ENCODE data around the gene ZFR2.
"Not testable (repeated sequence)": the region's sequence is repeated elsewhere in the genome, so short reads cannot be mapped to it uniquely, and the experiment has no call there.

Gene ZFR2

DNA sequence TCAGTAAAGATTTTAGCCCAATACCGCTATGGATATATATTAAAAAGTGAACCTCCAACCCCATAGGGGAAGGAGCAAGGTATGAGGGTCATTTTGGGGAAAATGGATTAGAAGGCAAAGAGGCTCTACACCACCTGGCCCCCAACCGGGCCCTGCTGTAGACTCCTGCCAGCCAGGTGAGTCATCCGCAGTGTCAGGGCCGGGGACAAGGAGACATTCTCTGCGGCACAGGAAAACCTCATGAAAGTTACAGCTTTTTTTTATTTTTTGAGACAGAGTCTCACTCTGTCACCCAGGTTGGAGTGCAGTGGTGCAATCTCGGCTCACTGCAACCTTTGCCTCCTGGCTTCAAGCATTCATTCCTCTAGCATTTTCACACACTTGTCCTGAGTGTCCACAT, 32.0 kb downstream of the ZFR2 start:
- DNase-seq, result no peak

DNA sequence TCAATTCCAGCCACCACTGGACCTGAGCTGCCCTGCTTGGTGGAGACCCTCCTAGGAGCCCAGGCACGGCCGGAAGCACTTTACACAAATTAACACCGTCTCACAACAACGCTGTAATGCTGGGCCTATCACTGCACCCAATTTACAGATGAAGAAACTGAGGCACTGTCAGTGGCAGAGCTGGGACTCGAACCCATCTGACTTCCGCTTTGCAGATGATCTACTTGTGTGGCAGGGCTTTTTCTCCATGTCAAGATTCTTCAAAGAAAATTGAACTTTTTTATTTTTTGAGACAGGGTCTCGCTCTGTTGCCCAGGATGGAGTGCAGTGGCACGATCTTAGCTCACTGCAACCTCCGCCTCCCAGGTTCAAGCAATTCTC, 33.8 kb downstream of the ZFR2 start:
- DNase-seq, result no peak

DNA sequence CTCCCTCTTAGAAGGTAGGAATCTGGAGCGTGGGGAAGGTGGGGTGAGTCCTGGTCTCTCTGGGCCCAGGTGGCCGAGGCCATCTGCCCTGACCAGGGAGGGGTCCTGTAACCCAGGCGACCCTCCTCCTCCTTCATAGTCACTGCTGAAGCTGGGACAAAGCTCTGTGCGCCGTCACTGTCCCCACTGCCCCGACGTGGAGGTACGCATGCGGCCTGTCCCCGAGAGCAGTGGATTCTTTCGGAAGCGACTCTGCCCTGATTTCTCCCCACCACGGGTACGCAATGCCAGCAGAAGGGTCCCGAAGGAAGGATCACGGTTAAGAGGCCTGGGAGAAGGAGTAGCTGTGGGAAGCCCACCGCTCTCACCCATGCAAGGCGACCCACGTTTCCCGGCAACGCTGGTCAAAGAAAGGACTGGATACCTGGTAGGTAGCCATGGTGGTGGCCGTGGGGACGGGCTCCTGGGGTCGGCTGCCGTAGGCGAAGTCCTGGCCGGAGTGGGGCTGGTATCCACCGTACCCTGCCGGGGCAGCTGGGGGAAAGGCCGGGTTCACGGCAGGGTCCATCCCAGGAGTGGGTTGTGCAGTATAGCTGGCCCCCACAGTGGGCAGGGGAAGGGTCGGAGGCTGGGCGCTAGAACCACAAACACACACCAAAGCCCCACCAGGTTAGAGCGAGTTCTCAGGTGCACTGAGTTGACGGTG, 34.3 kb downstream of the ZFR2 start:
- no peak for DNase-seq

DNA sequence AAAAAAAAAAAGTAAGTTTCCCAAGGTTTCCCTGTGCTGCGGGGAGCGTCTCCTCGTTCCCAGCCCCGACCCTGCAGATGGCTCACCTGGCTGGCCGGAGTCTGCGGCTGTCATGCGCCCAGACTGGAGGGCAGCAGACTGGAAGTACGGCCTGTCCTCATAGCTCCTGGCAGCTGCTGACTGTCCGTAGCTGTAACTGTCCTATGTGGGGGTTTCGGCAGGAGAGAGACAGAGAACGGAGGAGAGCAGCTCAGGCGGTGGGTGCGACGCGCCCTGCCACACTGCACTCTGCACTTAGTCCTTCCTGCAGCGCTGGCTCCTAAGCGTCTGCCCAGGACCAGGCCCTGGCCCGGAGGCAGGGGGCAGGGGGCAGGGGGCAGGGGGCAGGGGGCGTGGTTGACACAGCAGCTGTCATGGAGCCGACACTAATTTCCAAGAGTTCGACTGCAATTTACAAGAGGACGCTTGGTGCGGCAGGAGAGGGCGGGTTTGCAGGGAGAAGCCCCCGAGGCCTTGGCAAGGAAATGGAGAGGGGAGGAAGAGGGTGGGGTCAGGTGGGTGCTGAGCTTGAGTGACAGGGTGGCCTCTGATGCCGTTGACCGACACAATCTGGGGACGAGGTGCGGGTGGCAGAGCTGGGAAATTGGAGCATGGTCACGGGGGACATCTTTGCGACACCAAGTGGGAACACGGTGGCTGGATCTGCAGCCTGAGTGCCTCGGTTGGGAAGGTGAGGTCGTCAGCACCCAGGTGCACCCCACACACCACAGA, 35.1 kb downstream of the ZFR2 start:
- DNase-seq, result no peak

DNA sequence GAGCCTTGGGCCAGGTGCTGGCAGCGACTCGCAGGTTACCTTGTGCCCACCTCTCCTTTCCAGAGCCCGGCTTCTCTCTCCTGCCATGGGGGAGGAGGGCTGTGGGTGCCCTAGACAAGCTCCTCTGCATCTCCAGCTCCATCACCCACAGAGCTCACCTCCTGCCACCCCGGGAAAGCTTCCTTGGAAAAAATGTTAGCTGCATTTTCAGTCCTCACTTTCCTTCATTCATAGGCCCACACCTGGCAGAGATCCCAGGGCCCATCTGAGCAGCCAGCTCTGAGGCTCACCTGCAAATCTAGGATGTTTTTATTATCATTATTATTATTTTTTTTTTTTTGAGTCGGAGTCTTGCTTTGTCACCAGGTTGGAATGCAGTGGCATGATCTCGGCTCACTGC, 36.8 kb downstream of the ZFR2 start:
- DNase-seq, result no peak

DNA sequence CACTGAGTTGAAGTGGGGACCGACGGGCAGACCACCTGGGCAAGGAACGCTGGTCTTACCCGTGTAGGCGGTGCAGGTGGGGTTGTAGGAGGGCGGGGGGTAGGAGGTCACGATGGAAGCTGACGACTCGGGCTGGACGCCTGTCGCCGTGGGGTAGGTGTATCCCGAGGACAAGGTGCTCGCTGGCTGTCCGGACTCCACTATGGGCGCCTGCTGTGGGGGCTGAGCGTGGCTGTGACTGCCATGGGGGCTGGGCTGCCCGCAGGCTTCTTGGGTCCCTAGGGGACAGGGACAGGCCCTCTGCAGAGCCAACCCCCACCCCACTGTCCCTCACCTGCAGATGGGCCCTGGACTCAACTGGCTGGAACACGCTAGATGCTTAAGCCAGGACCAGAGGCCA, 37.2 kb downstream of the ZFR2 start:
- no peak for DNase-seq

DNA sequence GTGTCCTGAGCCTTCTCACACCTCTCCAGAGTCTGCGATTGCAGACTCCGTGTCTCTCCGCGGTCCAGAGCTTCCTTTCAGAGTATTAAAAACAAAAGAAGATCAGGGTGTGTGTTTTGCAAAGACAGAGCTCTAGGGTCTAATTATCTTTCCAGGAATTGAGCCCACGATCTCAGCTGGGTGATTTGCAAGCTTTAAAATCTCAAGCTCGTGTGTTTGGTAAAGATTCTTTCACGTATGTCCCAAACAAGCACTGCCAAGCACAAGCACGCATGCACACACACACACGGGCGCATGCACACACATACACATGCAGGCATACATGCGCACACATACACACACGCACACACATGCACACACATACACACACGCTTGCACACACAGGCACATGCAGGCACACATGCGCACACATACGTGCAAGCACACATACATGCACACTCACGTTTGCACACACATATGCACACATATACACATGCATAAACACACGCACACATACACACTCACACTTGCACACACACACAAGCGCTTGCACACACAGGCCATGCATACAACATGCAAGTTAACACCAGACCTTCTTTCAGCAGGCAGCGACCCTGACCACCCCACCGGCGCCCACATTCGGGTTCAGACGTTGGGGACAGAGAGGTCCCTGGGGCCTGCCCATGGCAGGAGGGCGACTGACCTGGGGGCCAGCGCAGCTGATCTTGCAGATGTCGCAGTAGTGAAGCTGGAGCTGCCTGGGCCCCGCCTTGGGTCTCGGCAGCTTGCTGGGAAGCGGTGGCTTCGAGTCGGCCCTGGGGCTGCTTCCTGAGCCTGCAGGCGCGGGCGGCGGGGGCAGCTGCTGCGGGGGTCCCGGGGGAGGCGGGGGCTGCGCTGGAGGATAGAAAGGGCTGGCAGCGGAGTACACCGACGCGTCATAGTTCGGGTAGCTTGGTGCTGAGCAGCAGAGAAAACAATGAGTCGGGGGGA, 37.9 kb downstream of the ZFR2 start:
- no peak for DNase-seq

DNA sequence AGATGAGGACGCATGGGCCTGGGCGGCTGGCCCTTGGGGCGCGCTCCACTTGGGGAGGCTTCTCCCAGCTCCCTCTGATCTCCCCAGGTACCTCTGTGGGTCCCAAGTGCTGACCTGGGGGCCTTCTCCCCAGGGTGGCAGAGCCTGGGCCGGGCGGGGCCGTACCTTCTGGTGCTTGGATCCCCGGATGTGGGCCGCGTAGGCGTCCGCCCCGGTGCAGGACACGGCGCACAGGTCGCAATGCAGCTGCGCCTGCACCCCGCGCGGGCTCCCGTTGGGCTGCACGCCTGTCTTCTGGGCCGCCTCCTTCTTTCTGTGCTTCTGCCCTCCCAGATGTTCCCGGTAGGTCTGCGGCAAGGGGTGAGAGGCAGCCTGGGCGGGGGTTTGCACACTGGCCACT, 41.5 kb downstream of the ZFR2 start:
- no peak for DNase-seq

DNA sequence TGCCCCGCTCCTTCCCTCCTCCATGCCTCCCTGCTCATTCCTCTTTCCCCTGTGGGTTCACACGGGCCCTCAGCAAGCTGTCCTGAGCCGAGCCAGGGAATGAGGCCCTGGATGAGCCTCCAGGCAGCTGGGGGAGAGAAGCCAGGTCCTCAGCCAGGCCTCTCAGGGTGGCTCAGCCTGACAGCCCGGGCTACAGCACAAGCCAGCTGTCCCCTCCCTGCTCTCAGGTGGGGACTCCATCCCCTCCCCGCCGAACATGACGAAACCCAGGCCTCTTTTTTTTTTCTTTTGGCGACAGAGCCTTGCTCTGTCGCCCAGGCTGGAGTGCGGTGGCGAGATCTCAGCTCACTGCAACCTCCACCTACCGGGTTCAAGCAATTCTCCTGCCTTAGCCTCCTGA, 42.7 kb downstream of the ZFR2 start:
- no peak for DNase-seq

DNA sequence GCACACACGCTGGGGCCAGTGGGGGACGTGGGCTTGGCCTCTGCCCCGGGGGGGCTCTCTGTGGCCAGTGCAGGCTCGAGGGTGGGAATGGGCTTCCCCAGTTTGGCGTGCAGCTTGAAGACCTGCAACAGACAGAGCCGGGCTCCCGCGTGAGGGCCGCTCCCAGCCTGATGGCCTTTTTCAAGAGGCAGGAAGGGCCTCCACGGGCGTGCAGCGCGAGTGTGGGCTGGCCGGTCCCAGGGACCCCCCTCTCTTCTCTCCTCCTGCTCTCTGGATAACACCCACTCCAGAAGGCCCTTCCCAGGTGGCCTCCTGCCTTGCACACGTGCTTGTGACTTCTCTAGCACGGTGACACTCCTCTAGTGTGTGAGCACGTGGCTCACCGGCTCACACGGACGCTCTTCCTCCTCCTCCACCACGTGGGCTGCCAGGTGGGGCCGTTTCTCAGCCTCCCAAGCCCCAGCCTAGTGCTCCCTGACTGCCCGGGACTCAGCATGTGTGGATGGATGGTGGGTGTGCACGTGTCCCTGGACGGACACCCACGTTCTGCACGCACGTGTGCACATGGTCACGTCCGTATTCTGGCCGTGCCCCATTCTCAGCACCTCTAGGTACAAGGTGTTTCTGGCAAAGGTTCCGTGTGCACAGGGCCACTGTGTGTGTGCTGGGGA, 43.4 kb downstream of the ZFR2 start:
- DNase-seq, result no peak

DNA sequence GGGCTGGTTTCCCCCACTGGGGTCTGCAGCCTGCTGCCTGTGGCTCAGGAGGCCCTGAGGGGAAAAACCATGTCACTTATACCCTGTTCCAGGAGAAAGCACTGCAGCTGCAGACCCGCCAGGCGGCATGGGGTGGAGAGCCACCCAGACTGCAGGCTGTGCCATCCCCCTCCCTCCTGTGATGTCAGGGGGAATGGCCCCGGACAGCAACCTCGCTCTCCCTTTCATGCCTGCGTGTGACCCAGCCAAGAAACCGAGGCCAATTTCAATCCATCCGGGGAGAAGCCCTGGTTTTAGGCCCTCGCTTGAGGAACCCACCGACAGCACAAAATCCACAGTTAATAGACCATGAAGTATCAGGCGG, 45.5 kb downstream of the ZFR2 start:
- DNase-seq, result no peak

DNA sequence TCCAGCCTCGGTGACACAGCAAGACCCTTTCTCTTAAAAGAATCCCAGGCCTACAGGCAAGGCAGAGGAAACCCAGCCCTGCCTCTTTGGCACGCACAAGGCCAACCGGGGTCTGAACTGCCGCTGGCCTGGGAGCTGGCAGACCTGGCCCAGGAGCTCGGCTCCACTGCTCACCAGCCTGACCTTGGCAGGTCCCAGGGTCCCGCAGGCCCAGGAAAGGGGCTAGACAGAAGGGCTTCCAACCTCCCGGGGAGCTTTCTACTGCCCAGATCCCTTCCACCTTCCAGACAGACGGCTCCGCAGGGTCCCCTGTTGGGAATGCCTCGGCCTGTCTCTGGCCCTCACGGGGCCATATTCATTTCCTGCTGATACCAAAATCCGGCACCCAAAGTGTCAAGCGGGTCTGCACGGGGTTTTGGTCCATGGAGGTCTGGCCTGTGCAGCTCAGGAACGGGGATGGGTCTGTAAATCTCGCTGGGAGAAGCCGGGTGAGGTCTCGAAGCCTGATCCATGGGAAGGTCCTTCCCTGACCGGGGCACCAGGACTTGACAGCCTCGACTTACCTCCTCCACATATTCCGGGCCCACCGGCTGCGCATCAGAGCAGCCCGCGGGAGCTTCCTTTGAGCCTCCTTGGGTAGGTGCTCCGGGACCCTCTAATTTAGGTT, 46.0 kb downstream of the ZFR2 start:
- no peak for DNase-seq

DNA sequence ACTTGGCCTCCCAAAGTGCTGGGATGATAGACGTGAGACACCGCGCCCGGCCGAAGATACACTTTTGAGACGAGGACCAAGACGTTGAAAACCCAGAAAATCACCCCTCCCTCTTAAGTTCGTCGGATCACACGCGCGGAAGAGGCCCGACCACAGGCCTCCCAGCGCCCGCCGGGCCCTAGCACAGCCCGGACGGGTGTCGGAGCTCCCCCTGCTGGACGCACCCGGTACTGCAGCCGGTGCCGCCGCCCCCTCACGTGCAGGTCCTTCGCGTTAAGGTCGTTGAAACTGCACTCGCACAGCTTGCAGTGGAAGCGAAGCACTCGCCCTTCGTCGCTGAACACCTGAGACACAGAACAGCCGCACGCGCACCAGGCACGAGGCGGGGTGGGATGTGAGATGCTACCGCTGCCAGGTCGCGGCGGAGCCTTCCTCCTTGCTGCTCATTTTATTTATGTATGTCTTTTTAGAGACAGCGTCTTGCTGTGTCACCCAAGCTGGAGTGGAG, 46.9 kb downstream of the ZFR2 start:
- DNase-seq, result peak; percentile 94

DNA sequence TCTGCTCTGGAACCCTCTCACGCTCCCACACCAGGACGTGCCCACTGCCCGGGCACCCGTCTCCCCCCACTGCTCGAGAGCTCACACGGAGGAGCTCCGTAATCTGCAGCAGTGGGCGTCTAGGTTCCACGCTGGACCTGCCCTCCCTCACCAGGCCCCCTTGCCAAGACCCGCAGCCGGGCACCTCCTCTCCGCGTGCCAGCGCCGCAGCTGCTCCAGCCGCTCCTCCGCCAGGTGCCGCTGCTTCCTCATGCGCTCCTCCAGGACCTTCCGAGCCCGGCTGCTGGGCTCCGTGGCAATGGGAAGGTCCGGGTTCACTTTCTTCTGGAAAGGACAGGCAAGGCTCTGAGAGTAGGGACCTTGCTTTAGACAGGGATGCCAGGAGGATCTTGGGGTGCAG, 47.7 kb downstream of the ZFR2 start:
- no peak for DNase-seq

DNA sequence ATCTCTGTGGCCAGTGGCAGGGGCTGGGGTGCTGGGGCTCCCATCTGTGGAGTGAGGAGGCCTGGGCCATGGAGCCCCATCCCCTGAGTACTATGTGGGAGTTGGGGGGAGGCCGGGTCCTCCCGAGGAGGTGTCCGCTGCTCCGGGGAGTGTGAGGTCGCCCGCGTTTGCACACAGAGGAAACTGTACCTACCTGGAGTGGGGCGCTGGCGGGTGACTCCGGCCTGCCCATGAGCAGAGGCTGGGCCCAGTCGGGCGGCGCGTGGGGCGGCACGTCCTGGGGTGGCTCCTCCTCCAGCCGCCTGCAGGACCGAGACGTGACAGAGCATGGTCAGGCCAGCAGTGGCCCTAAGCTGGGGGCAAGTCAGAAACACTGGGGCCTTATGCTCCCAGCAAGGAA, 48.8 kb downstream of the ZFR2 start:
- no peak for DNase-seq

DNA sequence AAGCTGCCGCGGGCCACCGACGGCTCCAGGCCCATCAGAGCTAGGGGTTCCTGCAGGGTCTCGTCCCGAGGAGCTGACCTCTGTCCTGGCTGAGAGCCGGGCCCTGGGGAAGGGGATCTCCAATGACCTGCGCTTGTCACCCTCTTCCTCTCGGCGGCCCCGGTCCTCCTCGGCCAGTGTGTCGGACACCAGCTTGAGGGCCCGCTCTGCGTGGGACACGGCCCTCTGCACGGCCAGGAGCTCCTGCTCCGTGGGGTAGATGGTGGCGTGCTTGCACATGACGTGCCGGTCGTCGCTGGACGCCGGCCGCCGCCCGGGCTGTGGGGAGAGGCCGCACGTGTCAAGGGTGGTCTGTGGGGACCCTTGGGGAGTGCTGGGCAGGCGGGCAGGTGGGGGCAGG, 49.9 kb downstream of the ZFR2 start:
- DNase-seq, result no peak

DNA sequence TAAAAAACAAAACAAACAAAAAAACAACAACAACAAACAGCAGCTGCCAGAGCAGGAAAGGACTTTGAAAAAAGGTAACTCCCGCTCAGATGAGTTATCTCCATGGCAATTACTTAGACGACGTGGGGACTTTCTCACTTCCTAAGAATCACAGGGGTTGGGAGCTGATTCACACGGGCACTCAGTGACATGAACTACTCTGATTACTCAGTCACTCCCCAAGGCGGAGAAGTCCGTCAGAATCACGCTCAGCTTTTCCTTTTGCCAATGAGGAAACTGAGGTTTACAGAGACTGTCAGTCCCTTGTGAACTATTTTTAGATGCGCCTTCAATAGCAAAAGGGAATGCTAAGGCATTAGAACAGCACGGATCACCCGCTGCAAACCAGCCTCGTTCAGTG, 50.4 kb downstream of the ZFR2 start:
- peak; percentile 57 to 66 for DNase-seq

DNA sequence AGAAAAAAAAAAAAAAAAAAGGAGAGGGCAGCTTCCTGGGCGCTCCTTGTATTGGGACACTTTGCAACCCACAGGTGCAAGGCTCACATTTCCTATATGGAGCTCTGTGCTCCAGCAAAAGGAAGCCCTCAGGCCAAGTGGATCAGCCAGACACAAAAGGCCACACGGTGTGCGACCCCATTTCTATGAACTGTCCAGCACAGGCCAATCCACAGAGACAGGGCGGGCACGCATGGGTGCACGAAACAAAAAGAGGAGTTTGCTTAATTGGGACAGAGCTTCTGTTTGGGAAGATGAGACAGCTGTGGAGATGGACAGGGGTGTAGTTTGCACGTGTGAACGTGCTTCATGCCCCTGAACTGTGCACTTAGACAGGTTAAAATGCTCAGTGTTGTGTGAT, 51.1 kb downstream of the ZFR2 start:
- no peak for DNase-seq

DNA sequence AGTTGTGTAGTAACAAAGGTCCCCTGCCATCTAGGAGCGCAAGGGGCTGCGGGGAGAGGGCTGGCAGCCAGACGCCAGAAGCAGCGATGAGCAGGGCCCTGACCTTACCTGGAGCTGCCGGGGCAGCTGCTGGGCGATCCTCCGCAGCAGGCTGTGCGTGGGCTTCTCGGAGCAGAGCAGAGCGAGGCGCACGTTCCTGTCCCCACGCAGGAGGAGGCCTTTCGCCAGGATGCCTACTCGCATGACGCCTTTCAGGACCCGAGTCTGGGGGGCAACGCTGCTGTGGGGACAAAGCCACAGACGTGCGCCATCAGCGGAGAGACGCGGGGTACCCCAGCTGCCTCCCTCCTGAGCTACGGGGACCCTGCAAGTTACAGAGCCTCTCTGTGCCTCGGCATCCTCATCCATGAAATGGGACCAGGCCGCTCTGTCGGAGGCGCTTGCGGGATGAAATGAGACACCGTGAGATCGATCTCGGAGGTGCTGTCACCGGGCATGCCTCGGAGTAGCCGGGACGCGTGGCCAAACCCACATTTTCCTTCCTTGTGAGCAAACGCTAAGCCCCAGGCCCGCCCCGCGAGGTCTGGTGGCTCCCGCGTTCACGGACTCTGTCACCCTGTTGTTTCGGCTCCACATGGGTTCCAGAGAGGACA, 52.1 kb downstream of the ZFR2 start:
- DNase-seq, result no peak

DNA sequence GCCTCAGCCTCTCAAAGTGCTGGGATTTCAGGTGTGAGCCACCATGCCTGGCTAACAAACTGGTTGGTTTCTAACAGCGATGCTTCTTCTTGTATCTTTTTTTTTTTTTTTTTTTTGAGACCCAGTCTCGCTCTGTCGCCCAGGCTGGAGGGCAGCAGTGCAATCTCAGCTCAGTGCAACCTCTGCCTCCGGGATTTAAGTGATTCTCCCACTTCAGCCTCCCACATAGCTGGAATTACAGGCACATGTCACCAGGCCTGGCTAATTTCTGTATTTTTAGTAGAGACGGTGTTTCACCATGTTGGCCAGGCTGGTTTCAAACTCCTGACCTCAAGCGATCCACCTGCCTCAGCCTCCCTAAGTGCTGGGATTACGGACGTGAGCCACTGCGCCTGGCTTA, 52.7 kb downstream of the ZFR2 start:
- not testable (repeated sequence) for DNase-seq

DNA sequence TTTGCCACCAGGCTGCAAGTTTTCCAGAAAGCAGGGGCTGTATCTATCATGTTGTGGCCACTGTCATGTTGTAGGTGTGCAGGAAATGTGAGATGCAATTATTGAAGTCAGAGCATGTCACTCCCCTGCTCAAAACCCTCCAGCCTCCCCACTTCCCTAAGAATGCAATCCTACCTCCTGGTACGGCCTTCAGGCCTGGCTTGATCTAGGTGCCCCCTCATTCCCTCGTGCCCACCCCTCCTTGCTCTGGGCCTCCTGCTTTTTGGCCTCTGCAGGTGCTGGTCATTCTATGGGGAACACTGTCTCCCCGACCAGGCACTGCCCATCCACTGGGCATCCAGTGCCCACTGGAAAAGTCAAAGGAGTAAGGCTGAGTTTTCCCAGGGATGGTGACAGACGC, 54.2 kb downstream of the ZFR2 start:
- no peak for DNase-seq

Measured in activated CD4-positive, alpha-beta T cell treated with anti-CD3 and anti-CD28 coated beads, Interleukin-2, amount 50 U/mL, for 48 hours (primary cell).